ENCODE measurements around the gene CDA.

GRCh38 chr1:20618550-20618949, 29.7 kb downstream of the CDA start:
- TF ChIP-seq POLR2A (IDR thresholded peaks at IDR 0.05) = no peak
- no peak for TF ChIP-seq CTCF (IDR thresholded peaks at IDR 0.05)
- no peak for TF ChIP-seq EP300 (IDR thresholded peaks at IDR 0.05)
